ENCODE results near the gene GUCY1A1.

Gene GUCY1A1

DNA sequence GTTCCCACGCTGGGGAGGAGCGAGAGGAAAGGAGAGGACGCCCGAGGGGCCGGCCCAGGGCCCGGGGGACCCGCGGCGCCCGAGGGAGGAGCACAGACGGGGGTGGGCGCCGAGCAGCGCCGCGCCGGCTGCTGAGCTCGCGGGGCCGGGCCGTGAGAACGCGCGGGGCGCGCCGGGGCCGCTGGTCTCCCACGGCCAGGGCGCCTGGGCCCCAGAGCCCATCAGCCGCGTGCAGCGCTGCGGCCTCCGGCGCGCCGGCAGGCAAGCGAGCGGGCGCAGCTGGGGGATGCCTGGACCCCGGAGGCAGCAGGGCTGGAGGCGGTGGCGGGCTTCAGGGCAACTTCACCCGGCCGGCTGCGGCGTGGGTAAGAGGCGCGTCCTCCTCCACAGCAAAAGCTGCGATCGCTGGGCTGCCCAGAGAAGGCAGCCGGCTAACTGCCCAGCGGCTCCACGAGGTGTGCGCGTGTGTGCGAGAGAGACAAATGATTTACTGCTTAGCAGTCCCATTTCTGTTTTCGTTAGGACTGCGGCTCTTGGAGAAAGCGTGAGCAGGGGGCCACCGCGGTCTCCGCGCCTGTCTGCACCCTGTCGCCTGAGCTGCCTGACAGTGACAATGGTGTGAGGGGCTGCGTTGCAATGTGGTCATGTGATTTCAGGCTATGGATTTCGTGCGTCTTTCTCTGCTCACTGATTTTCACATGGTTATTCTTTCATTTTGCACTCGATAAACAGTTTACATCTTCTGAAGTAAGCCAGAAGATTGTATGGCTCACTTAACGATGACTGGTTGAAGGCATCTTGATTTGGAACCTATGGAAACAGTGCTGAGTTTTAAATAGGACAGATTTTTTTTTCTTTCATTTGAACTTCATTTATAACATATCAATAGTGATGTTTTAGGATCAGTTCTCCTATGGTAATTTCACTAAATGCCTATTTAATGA, 1.2 kb downstream of the GUCY1A1 start:
- H3K4me3 ChIP-seq (ENCODE audit: low read depth, low read length), result peak overlapping the region; percentile 51
- no peak for DNase-seq (ENCODE audit: low read depth, low spot score)
- POLR2A ChIA-PET, result no interaction called here
- TF ChIP-seq, protein P1, sequence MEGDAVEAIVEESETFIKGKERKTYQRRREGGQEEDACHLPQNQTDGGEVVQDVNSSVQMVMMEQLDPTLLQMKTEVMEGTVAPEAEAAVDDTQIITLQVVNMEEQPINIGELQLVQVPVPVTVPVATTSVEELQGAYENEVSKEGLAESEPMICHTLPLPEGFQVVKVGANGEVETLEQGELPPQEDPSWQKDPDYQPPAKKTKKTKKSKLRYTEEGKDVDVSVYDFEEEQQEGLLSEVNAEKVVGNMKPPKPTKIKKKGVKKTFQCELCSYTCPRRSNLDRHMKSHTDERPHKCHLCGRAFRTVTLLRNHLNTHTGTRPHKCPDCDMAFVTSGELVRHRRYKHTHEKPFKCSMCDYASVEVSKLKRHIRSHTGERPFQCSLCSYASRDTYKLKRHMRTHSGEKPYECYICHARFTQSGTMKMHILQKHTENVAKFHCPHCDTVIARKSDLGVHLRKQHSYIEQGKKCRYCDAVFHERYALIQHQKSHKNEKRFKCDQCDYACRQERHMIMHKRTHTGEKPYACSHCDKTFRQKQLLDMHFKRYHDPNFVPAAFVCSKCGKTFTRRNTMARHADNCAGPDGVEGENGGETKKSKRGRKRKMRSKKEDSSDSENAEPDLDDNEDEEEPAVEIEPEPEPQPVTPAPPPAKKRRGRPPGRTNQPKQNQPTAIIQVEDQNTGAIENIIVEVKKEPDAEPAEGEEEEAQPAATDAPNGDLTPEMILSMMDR (IDR thresholded peaks at IDR 0.05; ENCODE audit: insufficient read depth, low read length, missing control alignments), result no peak
- CTCF ChIA-PET, result no interaction called here

DNA sequence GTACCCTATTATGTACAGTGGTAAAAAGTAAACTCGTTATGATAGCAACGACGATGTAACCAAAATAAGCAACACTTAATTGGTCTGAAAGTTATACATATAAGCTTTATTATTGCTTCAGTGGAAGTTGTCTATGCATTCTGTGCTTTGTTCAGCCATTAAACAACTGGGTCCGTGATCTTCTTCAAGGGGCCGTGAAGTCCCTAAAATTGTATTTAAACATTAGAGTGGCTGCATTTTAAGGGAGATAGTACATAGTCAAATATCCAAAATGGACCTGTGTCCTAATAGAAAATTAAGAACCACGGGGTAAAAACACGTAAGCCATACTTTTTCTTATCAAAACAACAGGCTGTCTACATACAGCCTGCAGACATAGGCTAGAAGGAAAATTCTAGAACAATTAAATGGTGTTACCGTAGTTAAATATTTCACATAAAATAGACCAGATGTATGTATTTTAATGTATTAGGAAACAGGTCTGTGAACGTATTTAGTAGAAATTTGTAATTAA, 2.1 kb downstream of the GUCY1A1 start:
- DNase-seq (ENCODE audit: low read depth, low spot score), result no peak
- TF ChIP-seq, protein P1 (IDR thresholded peaks at IDR 0.05; ENCODE audit: insufficient read depth, low read length, missing control alignments), result no peak
- H3K4me3 ChIP-seq (ENCODE audit: low read depth, low read length), result no peak overlapping the region
- POLR2A ChIA-PET, result no interaction called here
- CTCF ChIA-PET, result no interaction called here

DNA sequence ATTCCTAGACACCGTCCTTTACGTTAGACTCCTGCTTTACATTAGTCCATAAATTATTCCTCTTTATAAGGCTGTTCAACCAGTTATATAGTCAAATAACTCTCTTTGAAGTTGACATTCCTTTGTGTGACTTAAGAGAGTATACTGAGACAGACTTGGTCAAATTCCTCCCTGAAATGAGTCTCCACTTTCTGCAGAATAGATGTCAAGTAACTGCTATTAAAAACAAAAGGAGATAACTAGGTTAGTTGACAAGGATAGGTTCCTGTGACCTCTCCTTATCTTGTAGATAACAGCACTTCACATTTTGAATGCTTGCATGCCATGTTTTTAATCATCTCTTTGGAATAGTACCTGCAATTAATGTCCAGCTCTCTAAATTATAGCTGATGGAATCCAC, 5.7 kb downstream of the GUCY1A1 start:
- no peak overlapping the region for H3K4me3 ChIP-seq (ENCODE audit: low read depth, low read length)
- TF ChIP-seq, protein P1 (IDR thresholded peaks at IDR 0.05; ENCODE audit: insufficient read depth, low read length, missing control alignments), result no peak
- POLR2A ChIA-PET, result no interaction called here
- no peak for DNase-seq (ENCODE audit: low read depth, low spot score)
- CTCF ChIA-PET, result no interaction called here

DNA sequence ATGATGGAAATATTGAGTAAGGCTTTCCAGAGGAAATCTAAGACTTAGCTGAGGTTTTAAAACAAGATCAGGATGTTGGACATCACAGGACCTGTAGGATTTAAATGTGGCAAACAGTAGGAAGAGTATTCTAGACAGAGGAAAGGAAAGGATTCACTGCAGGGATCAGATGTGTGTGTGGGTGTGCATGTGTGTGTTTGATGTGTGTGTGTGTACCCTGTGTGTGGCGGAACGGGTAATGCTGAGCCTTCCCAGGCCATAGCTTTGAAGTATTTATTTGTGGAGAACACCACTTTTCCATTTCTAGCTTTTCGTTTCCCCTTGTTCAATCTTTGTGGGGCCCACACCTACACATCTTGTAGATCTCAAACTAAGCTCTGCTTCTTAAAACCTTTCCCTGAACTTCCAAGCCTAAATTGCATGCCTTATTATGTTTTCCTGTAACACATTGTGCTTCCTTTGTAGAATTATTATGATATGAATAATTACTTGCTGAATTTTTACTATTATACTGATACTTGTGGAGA, 6.9 kb downstream of the GUCY1A1 start:
- ChIA-PET CTCF (no interaction called here), POLR2A (no interaction called here)
- TF ChIP-seq, protein P1 (IDR thresholded peaks at IDR 0.05; ENCODE audit: insufficient read depth, low read length, missing control alignments), result no peak
- DNase-seq (ENCODE audit: low read depth, low spot score), result no peak
- no peak overlapping the region for H3K4me3 ChIP-seq (ENCODE audit: low read depth, low read length)

DNA sequence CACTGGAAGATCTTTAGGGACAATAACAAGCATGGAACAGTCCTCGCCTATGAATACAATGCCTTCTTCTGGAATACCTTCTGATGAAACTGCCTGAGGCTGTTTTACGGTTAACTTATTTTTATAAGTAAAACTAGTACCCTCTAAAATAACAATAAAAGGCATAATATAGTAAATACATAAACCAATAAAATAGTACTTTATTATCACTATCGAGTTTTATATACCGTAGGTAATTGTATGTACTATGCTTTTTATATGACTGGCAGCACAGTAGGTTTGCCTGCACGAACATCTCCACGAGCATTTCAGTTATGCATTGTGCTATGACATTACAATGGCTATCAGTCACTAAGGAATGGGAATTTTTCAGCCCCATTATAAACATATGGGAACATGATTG, 8.0 kb downstream of the GUCY1A1 start:
- POLR2A ChIA-PET, result no interaction called here
- TF ChIP-seq, protein P1 (IDR thresholded peaks at IDR 0.05; ENCODE audit: insufficient read depth, low read length, missing control alignments), result no peak

DNA sequence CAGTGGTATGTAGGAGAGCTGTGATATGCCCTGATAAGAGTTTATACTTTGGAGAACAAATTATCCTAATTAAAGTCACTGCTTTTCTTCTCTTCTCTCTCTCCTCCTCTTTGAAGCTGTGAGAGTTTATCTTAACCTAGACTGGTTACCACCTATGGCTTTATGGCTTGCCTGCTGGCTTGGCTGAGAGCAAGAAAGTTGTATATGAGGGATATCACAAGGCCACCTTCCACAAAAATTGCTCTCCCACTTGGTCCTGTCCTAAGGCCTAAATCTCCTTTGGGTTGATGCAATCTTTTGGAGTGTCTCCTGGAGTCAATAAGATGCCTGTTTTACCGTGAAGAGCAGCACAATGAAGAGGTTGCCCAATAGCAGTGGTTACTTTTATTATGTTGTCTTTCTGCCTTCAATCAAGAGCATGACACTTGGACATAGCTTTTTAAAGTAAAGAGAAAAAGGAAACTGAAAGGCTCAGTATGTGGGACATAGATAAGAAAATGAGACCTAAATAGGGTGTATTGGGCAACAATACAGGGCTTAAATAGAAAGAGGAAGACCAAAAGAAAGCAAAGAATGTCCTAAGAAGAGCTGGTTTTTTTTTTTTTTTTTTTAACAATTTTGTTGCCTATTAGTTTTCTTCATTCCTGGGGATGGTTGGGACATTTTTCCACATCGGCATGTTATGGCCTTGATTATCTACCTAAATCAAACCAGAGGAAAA, 9.2 kb downstream of the GUCY1A1 start:
- DNase-seq (ENCODE audit: low read depth, low spot score), result no peak
- H3K4me3 ChIP-seq (ENCODE audit: low read depth, low read length), result no peak overlapping the region
- TF ChIP-seq, protein P1 (IDR thresholded peaks at IDR 0.05; ENCODE audit: insufficient read depth, low read length, missing control alignments), result no peak
- ChIA-PET POLR2A (no interaction called here), CTCF (no interaction called here)

More for the DNA sequence above, 8.0 kb downstream of the GUCY1A1 start:
- H3K4me3 ChIP-seq (ENCODE audit: low read depth, low read length), result no peak overlapping the region
- CTCF ChIA-PET, result no interaction called here
- no peak for DNase-seq (ENCODE audit: low read depth, low spot score)

Data from AG04449 (cell line).